Tibial nerve (tissue), 4 donors: ENCODE results near the gene MAPK9. TPM values are rescaled to one million over a fixed set of nuclear protein-coding genes. Genes with fewer than 3 reads are reported as not detected.

ENCODE experiments used
- DNase-seq, 2 donors: peaks; one replicate each; pipeline ENCODE4 v3.0.0-alpha.2; 2019; ENCODE audit warnings: low spot score in 2 of 2
- H3K27ac ChIP-seq, 4 donors: fragments of 200-600 bp; sonication (generic) in 3 of 4; one replicate each; pipeline ENCODE4 v1.5.1; 2017 to 2019; ENCODE audit warnings: mild to moderate bottlenecking in 1 of 4
- H3K27me3 ChIP-seq, 2 donors: fragments of 200-600 bp; sonication (generic) in 1 of 2; one replicate each; pipeline versions ENCODE4 v1.5.1 to v1.6.0; 2017 to 2019
- H3K36me3 ChIP-seq, 3 donors: fragments of 200-600 bp; sonication (generic); one replicate each; pipeline ENCODE4 v1.5.1; 2018 to 2019
- H3K4me1 ChIP-seq, 4 donors: fragments of 200-600 bp; sonication (generic) in 3 of 4; one replicate each; pipeline ENCODE4 v1.5.1; 2017 to 2019
- H3K4me3 ChIP-seq, 4 donors: fragments of 200-600 bp; sonication (generic) in 3 of 4; one replicate each; pipeline ENCODE4 v1.5.1; 2017 to 2019; ENCODE audit warnings: mild to moderate bottlenecking in 1 of 4, moderate library complexity in 1 of 4
- H3K9me3 ChIP-seq, 4 donors: fragments of 200-600 bp; sonication (generic) in 3 of 4; one replicate each; pipeline ENCODE4 v1.5.1; 2017 to 2019
- EP300 ChIP-seq, 2 donors: sonication (generic); formaldehyde crosslinking; IDR thresholded peaks; one replicate each; pipeline ENCODE4 v1.6.1; 2017; ENCODE audit warnings: antibody characterized with exemption in 2 of 2, mild to moderate bottlenecking in 1 of 2
- POLR2A ChIP-seq, 2 donors: fragments of 450-650 bp; IDR thresholded peaks; one replicate each; pipeline ENCODE4 v1.6.1; 2017; ENCODE audit warnings: antibody characterized with exemption in 2 of 2, mild to moderate bottlenecking in 2 of 2, moderate library complexity in 2 of 2
- WGBS, 2 donors: methylation state at CpG; one replicate each; pipeline ENCODE4 v1.1.5; 2018; 5-methylcytosine and 5-hydroxymethylcytosine counted together
- total RNA-seq, 4 donors: library from RNA; depleted of rRNA; stranded (reverse); fragments of >200 nt; gene quantifications; one replicate each; pipeline ENCODE4 v1.1.0, GENCODE V29; 2016
- TF ChIP-seq, protein P1 (sequence below), 5 experiments: fragments of 200-600 bp in 3 of 5; fragments of 450-650 bp in 2 of 5; sonication (generic) in 3 of 5; IDR thresholded peaks; one replicate each; pipeline ENCODE4 v1.5.1; 2016 to 2019; ENCODE audit warnings: antibody characterized with exemption in 5 of 5, mild to moderate bottlenecking in 3 of 5, moderate library complexity in 2 of 5

The MAPK9 gene
- total RNA-seq, 4 donors from 2014 or later: 21.2 to 31.2 (median 27.5) TPM

DNA sequence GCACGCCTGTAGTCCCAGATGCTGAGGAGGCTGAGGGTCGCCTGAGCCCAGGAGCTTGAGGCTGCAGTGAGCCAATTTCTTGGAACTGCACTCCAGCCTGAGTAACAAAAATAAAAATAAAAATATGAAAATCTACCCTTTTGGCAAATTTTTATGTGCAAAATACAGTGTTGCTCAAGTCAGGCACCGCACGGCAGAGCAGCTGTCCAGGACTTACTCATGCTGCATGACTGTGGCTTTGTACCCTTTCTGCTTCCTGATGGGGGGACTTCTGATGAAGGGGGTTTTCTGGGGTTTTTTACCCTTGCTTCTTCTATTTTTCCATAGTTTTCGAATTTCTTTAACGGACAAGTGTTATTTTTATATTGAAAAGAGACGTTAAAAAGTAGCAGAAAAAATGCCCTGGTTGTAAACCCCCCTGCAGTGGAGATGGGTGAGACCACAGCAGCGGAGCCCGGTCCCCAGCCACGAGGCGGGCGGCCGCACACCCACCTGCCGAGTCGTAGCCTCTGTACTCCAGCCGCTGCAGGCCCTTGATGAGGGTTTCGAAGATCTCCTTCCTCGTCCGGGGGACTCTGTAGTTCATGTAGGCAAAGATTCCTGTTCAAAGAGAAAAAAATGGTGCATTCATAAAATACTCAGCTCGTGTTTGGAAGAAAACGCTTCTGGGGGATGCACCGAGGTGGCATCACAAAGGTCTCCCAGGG is 46.3 kb upstream of the MAPK9 start:
- Histone ChIP-seq H3K27ac (no peak overlapping the region), H3K4me3 (no peak overlapping the region), H3K36me3 (peaks cover 0 to 58% (median 0%) of the 10 kb centered on the region in 3 donors), H3K27me3 (no peaks in the 10 kb centered on the region), H3K9me3 (no peaks in the 10 kb centered on the region), H3K4me1 (peaks cover 0 to 19% (median 0%) of the 10 kb centered on the region in 4 donors)
- DNase-seq: no peak
- TF ChIP-seq POLR2A (IDR thresholded peaks at IDR 0.05) (no peak), EP300 (IDR thresholded peaks at IDR 0.05) (no peak)
- TF ChIP-seq, protein P1, sequence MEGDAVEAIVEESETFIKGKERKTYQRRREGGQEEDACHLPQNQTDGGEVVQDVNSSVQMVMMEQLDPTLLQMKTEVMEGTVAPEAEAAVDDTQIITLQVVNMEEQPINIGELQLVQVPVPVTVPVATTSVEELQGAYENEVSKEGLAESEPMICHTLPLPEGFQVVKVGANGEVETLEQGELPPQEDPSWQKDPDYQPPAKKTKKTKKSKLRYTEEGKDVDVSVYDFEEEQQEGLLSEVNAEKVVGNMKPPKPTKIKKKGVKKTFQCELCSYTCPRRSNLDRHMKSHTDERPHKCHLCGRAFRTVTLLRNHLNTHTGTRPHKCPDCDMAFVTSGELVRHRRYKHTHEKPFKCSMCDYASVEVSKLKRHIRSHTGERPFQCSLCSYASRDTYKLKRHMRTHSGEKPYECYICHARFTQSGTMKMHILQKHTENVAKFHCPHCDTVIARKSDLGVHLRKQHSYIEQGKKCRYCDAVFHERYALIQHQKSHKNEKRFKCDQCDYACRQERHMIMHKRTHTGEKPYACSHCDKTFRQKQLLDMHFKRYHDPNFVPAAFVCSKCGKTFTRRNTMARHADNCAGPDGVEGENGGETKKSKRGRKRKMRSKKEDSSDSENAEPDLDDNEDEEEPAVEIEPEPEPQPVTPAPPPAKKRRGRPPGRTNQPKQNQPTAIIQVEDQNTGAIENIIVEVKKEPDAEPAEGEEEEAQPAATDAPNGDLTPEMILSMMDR (IDR thresholded peaks at IDR 0.05): no peak
- 87 to 89% methylated on average over 22 of the region's 22 CpGs for WGBS, 2 donors

DNA sequence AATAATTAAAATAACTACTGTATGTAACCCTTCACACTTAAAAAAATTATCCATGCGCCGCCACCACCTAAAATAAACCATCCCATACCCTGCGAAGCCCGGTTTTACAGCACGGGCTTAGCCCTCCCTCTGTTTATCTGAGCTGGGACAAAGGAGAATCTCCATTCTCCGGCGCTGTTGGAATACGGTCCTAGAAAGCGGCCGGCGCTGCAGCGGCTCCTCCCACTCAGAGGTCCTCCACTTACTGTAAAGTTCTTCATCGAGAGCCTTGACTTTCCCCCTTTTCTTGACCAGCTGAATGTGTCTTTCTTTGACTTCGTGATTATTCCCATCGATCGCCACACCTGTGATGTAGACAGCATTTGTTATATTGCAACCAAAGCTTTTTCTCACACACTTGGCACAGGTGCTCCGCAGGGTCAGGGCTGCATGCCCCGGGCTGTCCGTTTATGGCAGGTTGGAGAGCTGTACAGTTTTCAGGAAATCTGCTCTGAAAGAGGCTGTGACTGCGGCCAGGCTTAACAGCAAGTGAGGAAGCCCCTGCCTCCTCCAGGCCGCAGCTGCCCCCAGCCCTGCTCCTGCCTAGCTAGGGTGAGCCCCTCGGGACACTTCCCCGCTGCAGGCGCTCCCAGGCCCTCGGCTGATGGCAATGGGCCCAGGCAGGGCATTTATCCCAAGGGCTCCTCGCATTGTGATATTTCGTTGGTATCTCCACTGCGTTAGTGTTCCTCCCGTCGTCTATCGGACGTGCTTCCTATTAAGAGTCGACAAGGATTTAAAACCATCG is 44.5 kb upstream of the MAPK9 start:
- WGBS, 2 donors: 90 to 92% methylated on average over 33 to 34 of the region's 34 CpGs
- no peak overlapping the region for H3K4me3 ChIP-seq
- H3K27ac ChIP-seq: no peak overlapping the region
- no peaks in the 10 kb centered on the region for H3K27me3 ChIP-seq
- no peak for DNase-seq
- peaks cover 0 to 58% (median 0%) of the 10 kb centered on the region in 3 donors for H3K36me3 ChIP-seq
- no peaks in the 10 kb centered on the region for H3K9me3 ChIP-seq
- peaks cover 0 to 17% (median 0%) of the 10 kb centered on the region in 4 donors for H3K4me1 ChIP-seq
- no peak for TF ChIP-seq EP300 (IDR thresholded peaks at IDR 0.05)
- TF ChIP-seq, protein P1 (IDR thresholded peaks at IDR 0.05): no peak
- no peak for TF ChIP-seq POLR2A (IDR thresholded peaks at IDR 0.05)

DNA sequence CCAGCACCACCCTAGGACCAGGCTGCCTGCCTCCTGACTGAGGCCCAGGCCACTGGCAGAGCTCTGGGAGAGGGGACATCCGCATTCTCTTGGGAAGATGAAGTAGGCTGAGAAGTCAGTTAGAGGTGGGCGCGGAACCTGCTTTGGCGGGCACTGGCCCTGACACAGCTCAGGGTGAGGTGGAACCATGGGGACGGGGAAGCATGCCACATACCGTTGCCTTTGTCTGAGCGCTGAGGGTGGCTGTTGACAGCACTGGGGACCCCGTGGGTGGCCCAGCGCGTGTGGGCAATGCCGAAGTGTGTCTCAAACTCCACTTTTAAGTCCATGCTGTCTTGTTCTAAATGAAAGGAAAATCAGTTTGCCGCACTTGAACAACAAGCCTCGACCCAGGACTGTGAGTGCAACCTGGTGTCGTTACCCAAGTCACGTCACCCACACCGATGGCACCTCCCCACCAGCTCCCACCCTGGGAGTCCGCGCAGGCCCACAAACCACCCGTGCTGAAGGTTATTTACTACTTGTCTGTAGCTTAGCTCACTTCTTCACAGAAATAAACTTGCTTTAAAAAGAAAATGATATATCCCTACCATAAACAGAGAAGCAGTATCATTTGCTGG is 43.8 kb upstream of the MAPK9 start:
- DNase-seq: no peak
- Histone ChIP-seq H3K36me3 (peaks cover 0 to 58% (median 0%) of the 10 kb centered on the region in 3 donors), H3K4me1 (peaks cover 0 to 10% (median 0%) of the 10 kb centered on the region in 4 donors), H3K4me3 (no peak overlapping the region), H3K9me3 (no peaks in the 10 kb centered on the region), H3K27ac (no peak overlapping the region), H3K27me3 (no peaks in the 10 kb centered on the region)
- no peak for TF ChIP-seq POLR2A (IDR thresholded peaks at IDR 0.05)
- TF ChIP-seq, protein P1 (IDR thresholded peaks at IDR 0.05): no peak
- TF ChIP-seq EP300 (IDR thresholded peaks at IDR 0.05): no peak
- WGBS, 2 donors: 95 to 96% methylated on average over 14 to 19 of the region's 19 CpGs

DNA sequence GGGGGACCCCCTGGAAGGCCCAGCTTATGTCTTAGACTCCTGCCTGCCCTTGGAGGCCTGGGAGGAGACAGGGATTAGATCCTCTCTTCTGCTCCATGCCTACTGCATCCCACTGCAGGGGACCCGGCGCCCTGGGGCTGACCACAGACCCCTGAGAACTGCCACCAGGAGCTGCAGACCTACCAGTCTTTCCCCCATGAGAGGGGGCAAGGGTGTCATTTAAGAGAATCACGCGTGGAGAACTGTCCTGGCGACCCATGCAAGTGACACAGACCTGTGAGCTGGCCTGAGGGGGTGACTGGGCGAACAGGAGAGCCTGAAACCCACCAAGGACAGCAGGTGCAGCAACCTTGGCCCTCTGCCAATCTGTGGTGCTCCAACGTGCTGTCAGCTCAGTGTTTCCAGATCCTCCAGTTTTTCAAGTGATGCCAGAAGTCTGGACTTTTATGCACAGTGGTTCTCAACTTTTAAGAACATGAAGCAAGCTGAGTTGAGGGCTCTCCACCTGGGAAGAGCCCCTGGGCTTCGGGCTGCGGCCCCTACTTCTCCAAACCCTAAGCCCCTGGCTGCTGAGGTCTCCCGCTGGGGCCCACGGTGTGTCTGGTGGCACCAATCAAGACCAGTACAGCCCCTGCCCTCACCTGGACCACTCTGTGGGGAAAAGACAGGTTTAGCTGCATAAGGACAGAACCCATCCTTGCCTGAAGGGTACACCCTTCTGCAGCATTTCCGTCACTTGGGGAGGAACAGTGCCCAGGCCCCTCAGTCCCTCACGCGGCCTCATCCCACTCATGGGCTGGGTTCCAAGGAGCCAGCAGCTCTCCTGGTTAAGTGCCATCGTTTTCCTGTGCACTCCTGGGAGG is 43.1 kb upstream of the MAPK9 start:
- no peak for DNase-seq
- Histone ChIP-seq H3K36me3 (peaks cover 0 to 62% (median 0%) of the 10 kb centered on the region in 3 donors), H3K4me1 (peaks cover 0 to 10% (median 2%) of the 10 kb centered on the region in 4 donors), H3K4me3 (no peak overlapping the region), H3K9me3 (no peaks in the 10 kb centered on the region), H3K27me3 (no peaks in the 10 kb centered on the region), H3K27ac (no peak overlapping the region)
- WGBS, 2 donors: 86 to 88% methylated on average over 12 of the region's 15 CpGs
- TF ChIP-seq EP300 (IDR thresholded peaks at IDR 0.05) (no peak), POLR2A (IDR thresholded peaks at IDR 0.05) (no peak)
- TF ChIP-seq, protein P1 (IDR thresholded peaks at IDR 0.05): no peak
